RWPE2 (cell line): ENCODE measurements around the gene ST3GAL3.
A peak's percentile ranks its signal among the peaks of the same experiment; 100 is the strongest.

Source experiments
- ATAC-seq: fragments of 200-7000 bp; cut with Tn5 transposase; 3 replicates; pipeline ENCODE4 v1.9.1; 2021; ENCODE audit warnings: low read depth
- DNase-seq: peaks from one replicate; pipeline ENCODE4 v3.0.0-alpha.2; 2020; ENCODE audit warnings: low spot score
- H3K27ac ChIP-seq: fragments of 450-650 bp; 2 replicates; pipeline ENCODE4 v1.5.1; 2017; ENCODE audit warnings: mild to moderate bottlenecking; ENCODE audit not compliant: poor library complexity, severe bottlenecking
- H3K27me3 ChIP-seq: fragments of 250-450 bp; sonication (Bioruptor Pico); 2 replicates; pipeline ENCODE4 v1.5.1; 2021; ENCODE audit warnings: mild to moderate bottlenecking, moderate library complexity; ENCODE audit not compliant: insufficient read depth, poor library complexity, severe bottlenecking
- H3K36me3 ChIP-seq: fragments of 250-450 bp; sonication (Bioruptor Pico); 2 replicates; pipeline ENCODE4 v1.5.1; 2020; ENCODE audit warnings: low read depth, mild to moderate bottlenecking, moderate library complexity
- H3K4me1 ChIP-seq: fragments of 250-450 bp; sonication (Bioruptor Pico); 2 replicates; pipeline ENCODE4 v1.5.1; 2021; ENCODE audit warnings: mild to moderate bottlenecking, moderate library complexity; ENCODE audit not compliant: insufficient read depth, poor library complexity, severe bottlenecking
- H3K4me3 ChIP-seq: fragments of 250-450 bp; sonication (Bioruptor Pico); 2 replicates; pipeline ENCODE4 v1.5.1; 2021; ENCODE audit warnings: mild to moderate bottlenecking, moderate library complexity; ENCODE audit not compliant: severe bottlenecking
- H3K9me3 ChIP-seq: fragments of 250-450 bp; sonication (Bioruptor Pico); 2 replicates; pipeline ENCODE4 v1.5.1; 2021; ENCODE audit warnings: mild to moderate bottlenecking, moderate library complexity; ENCODE audit not compliant: severe bottlenecking
- TF ChIP-seq, protein P1 (sequence below): fragments of 450-650 bp; IDR thresholded peaks from one replicate; pipeline ENCODE4 v1.5.1; 2017; ENCODE audit warnings: mild to moderate bottlenecking, moderate library complexity; ENCODE audit not compliant: poor library complexity, severe bottlenecking

The ST3GAL3 gene

GRCh38 chr1:43956234-43956633 is 248.9 kb downstream of the ST3GAL3 start:
- H3K27ac ChIP-seq, result no peak overlapping the region
- no peaks in the 10 kb centered on the region for H3K27me3 ChIP-seq
- H3K9me3 ChIP-seq, result no peaks in the 10 kb centered on the region
- ATAC-seq (no peak), DNase-seq (no peak)
- no peak overlapping the region for H3K4me3 ChIP-seq
- H3K4me1 ChIP-seq, result no peaks in the 10 kb centered on the region
- H3K36me3 ChIP-seq, result peaks cover 13% of the 10 kb centered on the region
- TF ChIP-seq, protein P1, sequence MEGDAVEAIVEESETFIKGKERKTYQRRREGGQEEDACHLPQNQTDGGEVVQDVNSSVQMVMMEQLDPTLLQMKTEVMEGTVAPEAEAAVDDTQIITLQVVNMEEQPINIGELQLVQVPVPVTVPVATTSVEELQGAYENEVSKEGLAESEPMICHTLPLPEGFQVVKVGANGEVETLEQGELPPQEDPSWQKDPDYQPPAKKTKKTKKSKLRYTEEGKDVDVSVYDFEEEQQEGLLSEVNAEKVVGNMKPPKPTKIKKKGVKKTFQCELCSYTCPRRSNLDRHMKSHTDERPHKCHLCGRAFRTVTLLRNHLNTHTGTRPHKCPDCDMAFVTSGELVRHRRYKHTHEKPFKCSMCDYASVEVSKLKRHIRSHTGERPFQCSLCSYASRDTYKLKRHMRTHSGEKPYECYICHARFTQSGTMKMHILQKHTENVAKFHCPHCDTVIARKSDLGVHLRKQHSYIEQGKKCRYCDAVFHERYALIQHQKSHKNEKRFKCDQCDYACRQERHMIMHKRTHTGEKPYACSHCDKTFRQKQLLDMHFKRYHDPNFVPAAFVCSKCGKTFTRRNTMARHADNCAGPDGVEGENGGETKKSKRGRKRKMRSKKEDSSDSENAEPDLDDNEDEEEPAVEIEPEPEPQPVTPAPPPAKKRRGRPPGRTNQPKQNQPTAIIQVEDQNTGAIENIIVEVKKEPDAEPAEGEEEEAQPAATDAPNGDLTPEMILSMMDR, result no peak

DNA sequence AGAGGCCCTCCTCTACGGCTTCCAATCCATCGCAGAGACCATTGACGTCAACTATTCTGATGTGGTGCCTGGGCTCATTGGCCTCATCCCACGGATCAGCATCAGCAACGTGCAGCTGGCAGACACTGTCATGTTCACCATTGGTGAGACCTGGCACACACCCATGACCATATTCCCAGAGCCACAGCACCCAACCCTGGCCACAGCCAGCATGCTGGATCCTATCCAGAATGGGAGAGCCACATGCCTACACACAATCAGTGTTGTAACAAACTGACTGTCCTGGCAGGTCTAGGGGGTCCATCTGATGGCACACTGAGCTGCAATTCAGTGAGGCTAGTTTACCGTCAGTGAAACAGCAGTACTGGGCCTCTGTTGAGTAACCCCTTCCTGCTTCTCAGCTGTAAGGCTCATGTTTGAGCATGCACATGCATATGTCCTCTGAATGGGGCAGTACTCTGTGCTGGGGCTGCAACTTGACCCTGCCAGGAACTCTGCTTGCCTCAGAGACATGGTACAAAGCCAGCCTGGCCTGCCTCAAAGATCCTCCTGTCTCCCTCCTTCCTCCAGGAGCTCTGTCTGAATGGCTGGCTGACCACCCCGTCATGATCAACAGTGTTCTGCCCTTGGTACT is 250.2 kb downstream of the ST3GAL3 start:
- DNase-seq (no peak), ATAC-seq (peak; percentile 56)
- Histone ChIP-seq H3K27ac (no peak overlapping the region), H3K9me3 (no peaks in the 10 kb centered on the region), H3K27me3 (no peaks in the 10 kb centered on the region), H3K4me1 (no peaks in the 10 kb centered on the region), H3K36me3 (peaks cover 15% of the 10 kb centered on the region), H3K4me3 (no peak overlapping the region)
- TF ChIP-seq, protein P1, result no peak

GRCh38 chr1:43958351-43959255 is 251.3 kb downstream of the ST3GAL3 start:
- DNase-seq (no peak), ATAC-seq (no peak)
- Histone ChIP-seq H3K27ac (no peak overlapping the region), H3K27me3 (no peaks in the 10 kb centered on the region), H3K4me1 (no peaks in the 10 kb centered on the region), H3K4me3 (no peak overlapping the region), H3K9me3 (no peaks in the 10 kb centered on the region), H3K36me3 (peaks cover 15% of the 10 kb centered on the region)
- TF ChIP-seq, protein P1, result no peak

GRCh38 chr1:43960798-43961197 is 253.5 kb downstream of the ST3GAL3 start:
- TF ChIP-seq, protein P1, result no peak

More at GRCh38 chr1:43960798-43961197, 253.5 kb downstream of the ST3GAL3 start:
- H3K9me3 ChIP-seq, result no peaks in the 10 kb centered on the region
- no peak for ATAC-seq
- H3K4me1 ChIP-seq, result no peaks in the 10 kb centered on the region
- H3K4me3 ChIP-seq, result no peak overlapping the region
- H3K27me3 ChIP-seq, result no peaks in the 10 kb centered on the region
- H3K27ac ChIP-seq, result no peak overlapping the region
- H3K36me3 ChIP-seq, result peaks cover 15% of the 10 kb centered on the region
- no peak for DNase-seq
